Right lung (tissue), 5 donors: ENCODE results near the gene IKZF3. TPM values are rescaled to one million over a fixed set of nuclear protein-coding genes. Genes with fewer than 3 reads are reported as not detected.
A peak's percentile ranks its signal among the peaks of the same experiment; 100 is the strongest.
"Not testable (repeated sequence)": the region's sequence is repeated elsewhere in the genome, so short reads cannot be mapped to it uniquely, and the experiment has no call there.

ENCODE experiments used
- DNase-seq, 2 donors: peaks; one replicate each; pipeline ENCODE4 v3.0.0-alpha.2; 2013
- polyA plus RNA-seq, 5 donors: library from polyadenylated mRNA; unstranded; fragments of 120-200 nt; gene quantifications; one replicate each; pipeline versions ENCODE4 v1.2.1 to v1.2.3, GENCODE V29; 2013; ENCODE audit warnings: inconsistent platforms in 1 of 5, low replicate concordance in 1 of 5; ENCODE audit not compliant: insufficient read length in 5 of 5, insufficient read depth in 1 of 5

The IKZF3 gene
- polyA plus RNA-seq, 5 donors: 1.1 to 1.8 (median 1.3) TPM

DNA sequence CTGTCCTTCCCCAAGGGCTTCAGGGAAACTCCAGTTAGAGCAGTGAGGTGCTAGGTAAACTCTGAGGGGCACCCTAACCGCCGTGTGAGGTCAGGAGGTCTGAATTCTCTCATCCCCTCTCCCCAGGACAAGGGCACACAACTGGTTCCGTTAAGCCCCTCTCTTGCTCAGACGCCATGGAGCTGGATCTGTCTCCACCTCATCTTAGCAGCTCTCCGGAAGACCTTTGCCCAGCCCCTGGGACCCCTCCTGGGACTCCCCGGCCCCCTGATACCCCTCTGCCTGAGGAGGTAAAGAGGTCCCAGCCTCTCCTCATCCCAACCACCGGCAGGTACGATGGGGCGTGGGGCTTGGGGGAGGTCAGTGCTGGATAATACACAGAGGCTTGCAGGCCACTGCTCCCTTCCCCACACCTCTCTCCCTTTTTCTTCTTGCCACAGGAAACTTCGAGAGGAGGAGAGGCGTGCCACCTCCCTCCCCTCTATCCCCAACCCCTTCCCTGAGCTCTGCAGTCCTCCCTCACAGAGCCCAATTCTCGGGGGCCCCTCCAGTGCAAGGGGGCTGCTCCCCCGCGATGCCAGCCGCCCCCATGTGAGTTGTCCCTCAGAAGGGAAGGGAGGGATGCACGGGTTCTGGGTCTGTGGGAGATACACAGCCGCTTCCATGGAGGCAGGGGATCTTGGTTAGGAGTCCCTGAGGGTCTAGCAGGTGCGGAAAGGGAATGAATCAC lies 121.8 kb downstream of the IKZF3 start:
- DNase-seq: no peak

DNA sequence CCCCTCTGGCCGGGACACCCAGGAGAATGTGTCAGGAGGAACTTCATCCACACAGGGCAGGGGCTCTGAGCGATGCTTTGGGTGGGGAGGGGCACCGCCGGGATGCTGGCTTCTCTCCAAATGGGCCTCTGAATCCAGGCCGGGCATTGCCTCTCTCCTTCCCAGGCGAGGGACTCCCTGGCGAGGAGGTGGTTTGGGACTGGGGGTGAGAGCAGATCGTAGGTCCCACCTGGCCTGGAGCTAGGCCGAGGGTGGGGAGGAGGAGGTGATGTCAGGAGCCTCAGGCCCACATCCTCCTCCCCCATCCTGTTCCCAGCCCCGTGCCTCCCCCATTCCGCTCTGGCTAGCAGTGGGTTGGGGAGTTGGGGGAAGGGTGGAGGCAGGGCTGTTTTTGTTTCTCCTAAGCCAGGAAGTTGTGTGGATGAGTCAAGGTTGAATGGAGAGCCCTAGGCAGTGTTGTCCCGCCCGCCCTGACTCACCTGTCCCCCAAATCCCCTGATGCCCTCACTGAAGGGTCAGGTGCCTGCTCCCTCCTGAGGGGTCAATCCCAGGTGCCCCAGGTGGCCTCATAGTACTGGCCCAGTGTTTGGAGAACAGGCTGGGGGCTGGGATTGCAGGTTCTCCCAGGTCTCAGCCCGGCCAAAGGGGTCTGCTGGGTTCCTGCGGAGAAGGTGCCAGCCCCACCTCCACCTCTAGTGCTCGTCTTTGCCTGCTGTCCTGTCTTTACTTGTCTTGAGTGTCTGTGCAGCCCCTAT lies 123.6 kb downstream of the IKZF3 start:
- no peak for DNase-seq

DNA sequence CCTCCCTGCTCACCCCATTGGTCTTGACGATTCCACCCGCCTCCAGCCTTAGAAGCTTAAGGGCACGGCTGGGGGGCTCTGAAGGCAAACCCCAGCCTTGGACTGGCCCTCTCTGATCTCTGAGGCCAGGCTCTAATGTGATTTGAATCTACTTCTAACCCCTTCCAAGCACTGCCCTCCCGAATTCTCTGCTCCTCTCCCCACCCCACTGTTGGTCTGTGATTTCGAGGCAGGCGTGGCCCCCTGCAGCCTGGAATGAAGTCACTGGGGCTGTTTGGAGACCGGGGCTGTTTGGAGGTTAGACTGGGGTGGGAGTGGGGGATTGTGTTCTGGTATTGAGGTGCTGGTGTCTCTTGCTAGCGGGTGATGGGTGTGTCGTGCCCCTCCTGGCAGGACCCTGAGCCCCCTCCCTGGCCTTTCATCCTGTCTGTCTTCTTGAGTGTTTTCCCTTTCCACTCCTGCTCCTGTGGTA lies 124.2 kb downstream of the IKZF3 start:
- DNase-seq: no peak

DNA sequence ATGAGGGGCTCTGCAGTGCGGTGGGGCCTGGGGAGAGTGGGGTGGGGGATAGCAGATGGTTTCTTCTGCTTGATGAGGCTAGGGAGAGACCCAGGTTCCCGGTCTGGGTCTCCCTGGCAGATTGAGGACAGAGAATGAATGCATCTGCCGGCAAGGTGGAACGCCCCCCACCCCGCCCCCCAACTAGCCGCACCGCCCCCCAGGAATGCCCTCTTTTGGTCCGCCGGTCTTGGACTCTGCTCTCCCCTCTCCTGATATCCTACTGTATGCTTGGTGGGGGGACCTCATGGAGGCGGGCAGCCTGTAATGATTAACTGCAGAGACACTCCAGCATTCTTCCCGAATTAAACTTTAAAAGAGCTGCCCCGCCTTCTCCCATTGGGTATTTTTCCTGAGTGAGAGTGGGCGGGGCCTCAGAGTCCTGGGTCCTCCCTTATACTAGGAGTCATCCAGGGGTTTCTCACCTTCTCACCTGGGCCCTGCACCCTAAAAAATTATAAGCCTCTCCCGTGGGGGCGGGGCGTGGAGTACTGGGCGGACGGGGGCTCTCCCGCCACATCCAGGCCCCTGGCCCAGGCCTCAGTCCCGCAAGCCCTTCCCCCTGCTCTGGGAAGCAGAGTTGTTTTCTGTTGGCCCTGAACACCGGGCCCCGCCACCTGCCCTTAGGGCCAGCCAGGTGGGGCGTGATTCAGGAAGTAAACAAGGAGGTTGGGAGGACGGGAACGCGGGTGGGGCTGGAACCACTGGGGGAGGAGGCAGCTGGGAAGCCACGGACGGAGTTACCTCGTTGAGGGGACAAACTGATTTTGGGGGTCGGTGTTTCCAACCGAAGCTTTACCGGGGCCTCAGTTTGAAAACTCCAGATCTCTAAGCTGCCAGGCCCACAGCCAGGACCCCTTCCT lies 124.9 kb downstream of the IKZF3 start:
- DNase-seq: peak; percentile 59 to 60

DNA sequence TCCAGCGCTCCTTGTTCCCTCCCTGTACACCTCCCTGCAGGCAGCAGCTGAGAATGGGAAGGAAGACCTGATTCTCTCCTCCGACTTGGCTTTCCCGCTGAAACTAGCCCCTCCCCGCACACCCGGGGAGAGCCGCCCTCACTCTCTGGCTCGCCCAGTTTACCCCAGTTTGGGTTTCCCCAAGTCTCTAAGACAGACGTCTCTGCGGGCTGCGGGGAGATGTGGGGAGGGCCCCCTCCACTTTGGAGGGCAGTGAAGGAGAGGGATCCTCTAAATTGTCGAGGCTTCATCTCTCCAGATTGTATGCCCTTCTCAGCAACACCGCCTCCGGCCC lies 125.6 kb downstream of the IKZF3 start:
- DNase-seq: no peak

DNA sequence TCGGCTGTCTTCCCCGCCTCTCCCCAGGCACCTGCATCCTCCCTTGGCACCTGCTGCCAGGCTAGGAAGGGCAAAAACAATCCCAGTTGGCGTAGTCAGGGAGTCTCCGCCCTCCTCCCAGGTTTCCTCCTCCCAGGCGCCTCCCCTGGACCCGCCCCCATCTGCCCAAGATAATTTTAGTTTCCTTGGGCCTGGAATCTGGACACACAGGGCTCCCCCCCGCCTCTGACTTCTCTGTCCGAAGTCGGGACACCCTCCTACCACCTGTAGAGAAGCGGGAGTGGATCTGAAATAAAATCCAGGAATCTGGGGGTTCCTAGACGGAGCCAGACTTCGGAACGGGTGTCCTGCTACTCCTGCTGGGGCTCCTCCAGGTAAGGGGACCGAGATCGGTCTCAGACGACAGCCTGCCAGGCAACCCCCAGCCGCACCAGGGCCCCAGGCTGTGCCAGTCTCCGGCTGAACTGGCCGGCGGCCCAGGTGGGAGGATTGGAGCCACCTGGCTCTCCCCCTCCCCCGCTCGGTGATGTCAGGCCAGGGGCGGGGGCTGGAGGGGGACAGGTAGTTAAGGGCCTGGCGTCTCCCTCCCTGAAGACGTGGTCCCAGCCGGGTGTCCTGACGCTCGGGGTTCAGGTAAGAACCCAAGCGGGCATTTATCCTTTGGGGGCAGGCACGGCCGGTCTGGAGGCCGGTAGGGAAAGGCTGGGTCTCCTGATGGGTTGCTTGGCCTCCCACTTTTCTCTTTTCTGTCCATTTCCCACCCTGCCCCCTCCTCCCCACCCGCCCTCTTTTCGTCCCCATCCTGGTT lies 126.1 kb downstream of the IKZF3 start, which contains the start of gene GRB7:
GRB7 (plus strand) TSS at position 179 of the 808 bp plus-strand sequence. CDS start 4,364 bp downstream, outside the sequence.
- peak; percentile 40 to 54 for DNase-seq

DNA sequence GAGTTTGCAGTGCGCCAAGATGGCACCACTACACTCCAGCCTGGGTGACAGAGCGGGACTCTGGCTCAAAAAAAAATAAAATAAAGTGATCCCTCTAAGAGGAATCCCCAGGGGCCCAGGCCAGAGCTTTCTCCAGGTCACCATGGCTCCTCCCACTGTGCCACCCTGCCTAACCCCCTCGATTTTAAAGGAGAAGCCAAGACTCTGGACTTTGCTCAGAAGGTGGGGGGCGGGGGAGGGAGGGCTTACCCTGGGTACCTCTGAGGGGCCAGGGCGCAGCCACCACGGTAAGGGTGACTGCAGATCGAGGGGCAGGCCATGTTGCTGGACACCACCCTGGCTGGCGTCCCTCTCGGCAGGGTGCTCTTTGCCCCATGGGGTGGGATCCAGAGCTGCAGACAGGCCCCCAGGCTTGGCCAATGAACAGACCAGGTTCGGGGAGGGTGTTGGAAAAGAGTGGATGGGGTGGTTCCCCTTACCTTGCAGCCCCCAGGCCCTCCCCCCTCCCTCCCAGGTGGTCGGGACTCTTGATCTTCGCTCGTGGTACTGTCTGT lies 126.8 kb downstream of the IKZF3 start:
- no peak for DNase-seq

DNA sequence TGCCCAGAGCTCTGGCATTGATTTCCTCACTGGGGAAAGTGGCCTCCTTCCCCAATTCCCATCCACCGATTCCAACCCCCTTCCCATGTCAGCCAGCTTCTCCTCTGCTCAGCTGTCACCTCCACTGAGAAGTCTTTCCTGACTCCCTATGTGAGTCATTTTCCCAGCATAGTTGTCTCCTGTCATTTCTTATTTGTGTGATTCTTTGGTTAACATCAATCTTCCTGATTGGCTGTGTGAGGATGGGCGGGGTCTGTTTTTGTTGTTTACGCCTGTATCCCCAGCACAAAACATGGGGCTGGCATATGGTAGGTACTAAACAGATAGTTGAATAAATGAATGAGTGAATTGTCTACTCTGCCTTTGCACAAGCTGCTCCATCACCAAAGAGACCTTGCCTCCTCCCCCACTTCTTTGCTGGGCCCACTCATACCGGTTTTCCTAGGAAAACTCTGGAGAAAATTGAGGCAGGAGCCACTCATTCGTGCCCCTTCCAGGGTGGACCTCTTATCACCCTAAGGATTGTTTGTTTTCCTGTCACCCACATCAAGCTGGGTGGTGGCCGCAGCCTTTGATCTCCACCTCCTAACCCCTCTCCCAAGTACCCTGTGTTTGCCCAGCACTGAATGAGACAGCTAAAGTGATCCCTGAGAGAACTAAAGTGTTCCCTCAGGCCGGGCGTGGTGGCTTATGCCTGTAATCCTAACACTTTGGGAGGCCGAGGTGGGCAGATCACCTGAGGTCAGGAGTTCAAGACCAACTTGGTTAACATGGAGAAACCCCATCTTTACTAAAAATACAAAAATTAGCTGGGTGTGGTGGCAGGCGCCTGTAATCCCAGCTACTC lies 127.6 kb downstream of the IKZF3 start:
- no peak for DNase-seq

DNA sequence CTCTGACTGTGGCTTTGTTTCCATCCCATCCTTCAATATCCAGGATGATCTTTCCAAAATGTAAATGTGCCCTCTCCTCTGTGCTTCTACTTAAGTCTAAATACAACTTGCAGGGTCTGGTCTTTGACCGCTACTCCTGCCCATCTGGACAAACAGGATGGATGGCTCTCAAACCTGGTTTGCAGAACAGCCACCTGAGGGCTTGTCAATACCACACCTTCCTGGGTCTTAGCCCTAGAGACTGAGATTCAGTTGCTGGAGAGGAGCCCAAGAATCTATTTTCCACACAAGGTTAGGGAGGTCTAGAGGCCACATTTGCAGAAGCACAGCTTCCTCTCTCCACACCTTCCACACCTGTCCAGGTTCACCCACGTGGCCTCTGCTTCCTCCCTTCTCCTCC lies 128.2 kb downstream of the IKZF3 start:
- no peak for DNase-seq

DNA sequence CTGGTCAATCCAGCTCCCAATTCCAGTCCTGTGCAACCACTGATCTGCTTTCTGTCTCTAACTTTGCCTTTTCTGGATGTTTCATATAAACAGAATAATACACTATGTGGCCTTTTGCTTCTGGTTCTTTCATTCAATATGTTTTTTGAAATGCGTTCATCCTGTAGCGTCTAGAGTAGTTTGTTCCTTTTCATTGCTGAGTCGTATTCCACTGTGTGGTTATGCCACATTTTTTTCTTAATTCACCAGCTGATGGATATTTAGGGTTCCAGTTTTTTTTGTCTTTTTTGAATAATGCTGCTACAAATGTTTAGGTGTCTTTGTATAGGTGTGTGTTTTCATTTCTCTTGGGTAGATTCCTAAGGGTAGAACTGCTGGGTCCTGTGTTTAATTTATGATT lies 131.5 kb downstream of the IKZF3 start:
- no peak for DNase-seq

DNA sequence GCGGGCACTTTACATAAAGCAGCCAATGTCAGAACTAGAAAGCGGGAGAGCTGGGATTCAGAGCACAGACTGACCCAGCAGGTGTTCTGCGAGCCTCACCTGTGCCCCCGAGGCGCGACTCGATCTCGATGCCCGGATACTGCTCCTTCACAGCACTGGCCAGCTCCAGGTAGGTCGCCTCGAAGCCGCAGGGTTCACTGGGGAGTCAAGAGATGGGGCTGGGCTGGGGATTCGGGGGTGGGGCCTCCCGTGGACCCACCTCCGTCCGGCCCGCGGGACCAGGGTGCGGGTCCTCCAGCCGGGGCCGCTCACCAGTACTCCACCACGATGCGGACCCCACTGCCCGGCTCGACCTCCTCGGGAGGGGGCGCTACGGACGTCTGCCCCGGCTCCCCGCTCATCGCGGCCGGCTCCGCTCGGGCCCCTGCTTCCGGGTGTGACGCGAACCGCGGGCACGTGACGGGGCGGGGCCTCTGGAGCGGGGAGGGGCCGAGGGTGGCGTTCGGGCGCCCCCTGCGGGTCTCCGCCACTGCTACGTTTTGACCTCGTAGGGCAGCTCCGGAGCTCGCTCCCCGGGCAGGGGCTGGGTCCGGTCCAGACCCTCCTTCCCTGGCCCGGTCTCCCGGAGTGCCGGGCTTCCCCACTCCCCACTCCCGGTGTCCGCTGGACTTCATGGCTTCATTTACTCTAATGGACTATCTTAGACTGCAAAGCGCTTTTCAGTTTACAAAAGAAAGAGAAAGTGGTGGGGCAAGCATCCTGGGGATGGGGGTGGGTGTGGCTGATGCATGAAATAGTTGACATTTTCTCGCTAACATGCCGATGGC lies 133.8 kb downstream of the IKZF3 start, which contains the start of gene MIEN1:
MIEN1 (minus strand) TSS at position 438 of the 827 bp plus-strand sequence; CDS start at position 401, 37 bp downstream.
- peak; percentile 87 for DNase-seq

DNA sequence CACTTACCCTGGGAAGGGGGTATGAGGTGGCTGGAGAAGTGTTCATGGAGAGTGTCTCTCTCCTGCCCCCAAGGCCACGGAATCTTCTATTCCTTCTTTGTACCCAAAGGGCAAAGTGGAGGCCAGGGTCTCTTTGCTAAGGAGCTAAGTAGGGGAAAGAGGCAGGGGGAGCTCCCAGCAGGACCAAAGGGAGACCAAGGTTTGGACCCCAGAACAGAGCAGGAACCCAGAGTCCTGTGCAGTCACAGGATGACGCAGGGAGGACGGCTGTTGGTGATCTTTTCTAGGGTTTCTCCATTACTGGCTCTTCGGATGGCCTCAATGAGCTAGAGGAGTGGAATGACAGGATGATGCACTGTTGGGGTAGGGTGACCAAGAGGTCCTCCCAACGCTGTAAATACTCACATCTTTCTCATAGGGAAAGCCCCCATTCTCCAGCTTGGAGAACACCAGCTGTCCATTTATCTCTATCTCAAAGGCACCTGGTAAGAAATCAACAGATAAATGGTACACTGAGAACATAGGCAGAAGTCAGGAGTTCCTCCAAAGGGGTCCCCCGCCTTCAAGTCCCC lies 134.7 kb downstream of the IKZF3 start:
- DNase-seq: no peak

DNA sequence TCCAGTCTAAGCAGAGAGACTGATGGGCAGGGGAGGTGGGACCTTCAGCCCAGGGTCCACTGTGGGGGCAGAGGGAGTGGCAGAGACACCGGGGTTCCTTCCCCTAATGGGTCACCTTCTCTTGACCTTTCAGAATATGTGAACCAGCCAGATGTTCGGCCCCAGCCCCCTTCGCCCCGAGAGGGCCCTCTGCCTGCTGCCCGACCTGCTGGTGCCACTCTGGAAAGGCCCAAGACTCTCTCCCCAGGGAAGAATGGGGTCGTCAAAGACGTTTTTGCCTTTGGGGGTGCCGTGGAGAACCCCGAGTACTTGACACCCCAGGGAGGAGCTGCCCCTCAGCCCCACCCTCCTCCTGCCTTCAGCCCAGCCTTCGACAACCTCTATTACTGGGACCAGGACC lies 136.6 kb downstream of the IKZF3 start:
- DNase-seq: no peak

DNA sequence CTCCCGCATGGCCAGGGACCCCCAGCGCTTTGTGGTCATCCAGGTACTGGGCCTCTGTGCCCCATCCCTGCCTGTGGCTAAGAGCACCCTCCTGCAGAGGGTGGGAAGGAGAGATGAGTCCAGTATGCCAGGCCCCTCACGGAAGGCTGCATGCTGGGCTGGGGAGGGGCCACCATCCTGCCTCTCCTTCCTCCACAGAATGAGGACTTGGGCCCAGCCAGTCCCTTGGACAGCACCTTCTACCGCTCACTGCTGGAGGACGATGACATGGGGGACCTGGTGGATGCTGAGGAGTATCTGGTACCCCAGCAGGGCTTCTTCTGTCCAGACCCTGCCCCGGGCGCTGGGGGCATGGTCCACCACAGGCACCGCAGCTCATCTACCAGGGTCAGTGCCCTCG lies 137.5 kb downstream of the IKZF3 start:
- DNase-seq: no peak

DNA sequence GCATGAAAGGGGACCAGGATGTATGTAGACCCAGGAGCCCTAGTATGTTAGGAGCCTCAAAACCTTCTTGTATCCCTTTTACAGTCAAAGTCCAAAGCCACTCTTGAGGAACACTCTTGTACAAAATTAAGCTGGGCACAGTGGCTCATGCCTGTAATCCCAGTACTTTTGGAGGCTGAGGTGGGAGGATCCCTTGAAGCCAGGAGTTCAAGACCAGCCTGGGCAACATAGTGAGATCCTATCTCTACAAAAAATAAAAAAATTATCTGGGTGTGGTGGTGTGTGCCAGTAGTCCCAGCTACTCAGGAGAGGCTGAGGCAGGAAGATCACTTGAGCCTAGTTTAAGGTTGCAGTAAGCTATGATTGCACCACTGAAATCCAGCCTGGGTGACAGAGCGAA lies 138.2 kb downstream of the IKZF3 start:
- not testable (repeated sequence) for DNase-seq

DNA sequence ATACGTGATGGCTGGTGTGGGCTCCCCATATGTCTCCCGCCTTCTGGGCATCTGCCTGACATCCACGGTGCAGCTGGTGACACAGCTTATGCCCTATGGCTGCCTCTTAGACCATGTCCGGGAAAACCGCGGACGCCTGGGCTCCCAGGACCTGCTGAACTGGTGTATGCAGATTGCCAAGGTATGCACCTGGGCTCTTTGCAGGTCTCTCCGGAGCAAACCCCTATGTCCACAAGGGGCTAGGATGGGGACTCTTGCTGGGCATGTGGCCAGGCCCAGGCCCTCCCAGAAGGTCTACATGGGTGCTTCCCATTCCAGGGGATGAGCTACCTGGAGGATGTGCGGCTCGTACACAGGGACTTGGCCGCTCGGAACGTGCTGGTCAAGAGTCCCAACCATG lies 139.4 kb downstream of the IKZF3 start:
- DNase-seq: no peak

DNA sequence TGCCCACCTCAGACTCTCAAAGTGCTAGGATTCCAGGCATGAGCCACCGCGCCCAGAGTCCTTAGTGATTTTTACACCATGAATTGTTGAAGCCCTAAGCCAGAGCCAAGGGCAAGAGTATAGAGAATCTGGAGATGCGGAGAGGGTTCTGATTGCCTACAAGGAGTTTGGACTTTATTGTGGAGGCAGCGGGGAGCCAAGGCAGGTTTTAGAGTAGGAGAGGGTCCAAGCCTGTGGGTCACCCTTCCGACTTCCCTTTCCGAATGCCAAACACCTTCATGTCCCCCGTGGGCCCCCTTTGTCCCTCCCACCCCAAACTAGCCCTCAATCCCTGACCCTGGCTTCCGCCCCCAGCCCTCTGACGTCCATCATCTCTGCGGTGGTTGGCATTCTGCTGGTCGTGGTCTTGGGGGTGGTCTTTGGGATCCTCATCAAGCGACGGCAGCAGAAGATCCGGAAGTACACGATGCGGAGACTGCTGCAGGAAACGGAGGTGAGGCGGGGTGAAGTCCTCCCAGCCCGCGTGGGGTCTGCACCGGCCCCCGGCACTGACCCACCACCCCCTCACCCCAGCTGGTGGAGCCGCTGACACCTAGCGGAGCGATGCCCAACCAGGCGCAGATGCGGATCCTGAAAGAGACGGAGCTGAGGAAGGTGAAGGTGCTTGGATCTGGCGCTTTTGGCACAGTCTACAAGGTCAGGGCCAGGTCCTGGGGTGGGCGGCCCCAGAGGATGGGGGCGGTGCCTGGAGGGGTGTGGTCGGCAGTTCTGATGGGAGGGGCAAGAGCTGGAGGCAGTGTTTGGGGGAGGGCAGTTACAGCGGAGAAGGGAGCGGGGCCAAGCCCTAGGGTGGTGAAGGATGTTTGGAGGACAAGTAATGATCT lies 140.9 kb downstream of the IKZF3 start:
- DNase-seq: no peak

DNA sequence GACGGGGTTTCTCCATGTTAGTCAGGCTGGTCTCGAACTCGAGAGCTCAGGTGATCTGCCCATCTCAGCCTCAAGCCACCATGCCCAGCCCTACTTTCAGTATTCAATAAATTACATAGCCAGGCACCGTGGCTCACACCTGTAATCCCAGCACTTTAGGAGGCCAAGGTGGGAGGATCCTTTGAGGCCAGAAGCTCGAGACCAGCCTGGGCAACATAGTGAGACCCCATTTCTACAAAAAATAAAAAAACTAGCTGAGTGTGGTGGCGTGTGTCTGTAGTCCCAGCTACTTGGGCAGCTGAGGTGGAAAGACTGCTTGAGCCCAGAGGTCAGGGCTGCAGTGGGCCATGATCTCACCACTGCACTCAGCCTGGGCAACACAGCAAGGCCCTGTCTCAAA lies 142.0 kb downstream of the IKZF3 start:
- no peak for DNase-seq
